HepG2 (cell line): Measurements from ENCODE around the gene RPH3AL. TPM values are rescaled to one million over a fixed set of nuclear protein-coding genes. Genes with fewer than 3 reads are reported as not detected.
A peak's percentile ranks its signal among the peaks of the same experiment; 100 is the strongest.

Experiments used
- ATF4 ChIP-seq, 2 experiments: fragments of 450-650 bp in 1 of 2; sonication (generic) in 1 of 2; formaldehyde crosslinking; IDR thresholded peaks; 2 replicates each; pipeline versions ENCODE4 v1.5.0 to v1.8.0; 2020 to 2022; ENCODE audit warnings: mild to moderate bottlenecking in 1 of 2, missing genetic modification reagents in 1 of 2
- CERS6 ChIP-seq: sonication (generic); formaldehyde crosslinking; IDR thresholded peaks from 2 replicates; pipeline ENCODE4 v1.5.0; 2020; ENCODE audit warnings: missing genetic modification reagents
- FOXO4 ChIP-seq: sonication (generic); formaldehyde crosslinking; conservative IDR thresholded peaks from 2 replicates; pipeline ENCODE4 v1.8.1; 2023; ENCODE audit warnings: missing genetic modification reagents
- HNF1A ChIP-seq, 2 experiments: sonication (generic) in 1 of 2; formaldehyde crosslinking in 1 of 2; IDR thresholded peaks; 2 replicates each; pipeline versions ENCODE4 v1.4.0 to v1.6.1; 2016 to 2020; ENCODE audit warnings: borderline replicate concordance in 1 of 2, low read depth in 1 of 2, mild to moderate bottlenecking in 1 of 2, missing genetic modification reagents in 1 of 2
- NONO ChIP-seq, 2 experiments: fragments of 450-650 bp in 1 of 2; sonication (generic) in 1 of 2; formaldehyde crosslinking in 1 of 2; IDR thresholded peaks in 1 of 2; conservative IDR thresholded peaks in 1 of 2; 2 replicates each; pipeline versions ENCODE4 v1.6.1 to v1.8.0; 2017 to 2022; ENCODE audit warnings: mild to moderate bottlenecking in 1 of 2, missing genetic modification reagents in 1 of 2, moderate library complexity in 1 of 2
- RFX1 ChIP-seq: fragments of 450-650 bp; IDR thresholded peaks from 2 replicates; pipeline ENCODE4 v1.6.1; 2017
- TMF1 ChIP-seq: sonication (generic); formaldehyde crosslinking; IDR thresholded peaks from 2 replicates; pipeline ENCODE4 v1.8.1; 2022; ENCODE audit warnings: low read depth, missing genetic modification reagents
- UBTF ChIP-seq: sonication (generic); formaldehyde crosslinking; IDR thresholded peaks from 2 replicates; pipeline ENCODE4 v1.4.0; 2020; ENCODE audit warnings: mild to moderate bottlenecking, missing genetic modification reagents
- ZBTB14 ChIP-seq: sonication (generic); formaldehyde crosslinking; IDR thresholded peaks from 2 replicates; pipeline ENCODE4 v1.4.0; 2020; ENCODE audit warnings: missing genetic modification reagents
- ZC3H4 ChIP-seq: sonication (generic); formaldehyde crosslinking; IDR thresholded peaks from 2 replicates; pipeline ENCODE4 v1.4.0; 2020; ENCODE audit warnings: missing genetic modification reagents, borderline replicate concordance
- ZMAT5 ChIP-seq: sonication (generic); formaldehyde crosslinking; IDR thresholded peaks from 2 replicates; pipeline ENCODE4 v1.5.0; 2020; ENCODE audit warnings: mild to moderate bottlenecking, low read depth, missing genetic modification reagents, borderline replicate concordance
- ZNF777 ChIP-seq: sonication (generic); formaldehyde crosslinking; IDR thresholded peaks from 2 replicates; pipeline ENCODE4 v1.4.0; 2020; ENCODE audit warnings: missing genetic modification reagents
- ZNF781 ChIP-seq: sonication (generic); formaldehyde crosslinking; IDR thresholded peaks from 2 replicates; pipeline ENCODE4 v1.5.1; 2020; ENCODE audit warnings: borderline replicate concordance, mild to moderate bottlenecking, missing genetic modification reagents; ENCODE audit errors: not compliant biosample characterization
- ZSCAN25 ChIP-seq: sonication (generic); formaldehyde crosslinking; IDR thresholded peaks from 2 replicates; pipeline ENCODE4 v1.8.0; 2022; ENCODE audit warnings: mild to moderate bottlenecking, missing genetic modification reagents
- polyA plus RNA-seq, 8 experiments: library from polyadenylated mRNA; depleted of rRNA in 3 of 8; stranded (reverse) in 7 of 8; unstranded in 1 of 8; fragments of >200 nt; fragmentation: Illumina TruSeq in 4 of 8; extraction: Trizol in 4 of 8; gene quantifications; 2 replicates each; pipeline versions ENCODE4 v1.2.1 to v1.2.3, GENCODE V29; 2011 to 2016; ENCODE audit warnings: low read depth in 4 of 8, missing spikeins in 1 of 8, mixed read lengths in 1 of 8; ENCODE audit not compliant: insufficient read depth in 1 of 8
- total RNA-seq, 5 experiments: library from RNA; depleted of rRNA; stranded (reverse); fragments of >200 nt; fragmentation: Illumina TruSeq; extraction: Trizol; gene quantifications; 2 replicates each; pipeline ENCODE4 v1.2.3, GENCODE V29; 2016; ENCODE audit warnings: low read depth in 1 of 5

The RPH3AL gene
- total and polyA plus RNA-seq, 2 of the 13 experiments (the other 11 are each of a cell fraction or from before 2014, with no cell fraction given): 7.8 to 16.4 TPM

GRCh38 chr17:339193-340061 is 13.2 kb downstream of the RPH3AL start (continued):
- TF ChIP-seq FOXO4 (CRISPR knock-in tag) (no peak), ZNF777 (CRISPR knock-in tag) (peak; percentile 1; the same call in 1 of the 2 replicates), HNF1A (IDR thresholded peaks at IDR 0.05; ENCODE audit: low read depth) (no peak), HNF1A (CRISPR knock-in tag; IDR thresholded peaks at IDR 0.05; ENCODE audit: borderline replicate concordance) (0 out of 2 replicates have a peak, but pooled peaks have one; percentile 3), TMF1 (CRISPR knock-in tag) (no peak), ZBTB14 (CRISPR knock-in tag) (no peak), RFX1 (no peak), ATF4 (CRISPR knock-in tag; IDR thresholded peaks at IDR 0.05) (no peak), CERS6 (CRISPR knock-in tag) (no peak), ZNF781 (peak; percentile 27), NONO (IDR thresholded peaks at IDR 0.05) (no peak), NONO (CRISPR knock-in tag; conservative IDR thresholded peaks at IDR 0.05) (0 out of 2 replicates have a peak, but pooled peaks have one; percentile 7), ZC3H4 (no peak), ZSCAN25 (CRISPR knock-in tag) (no peak), ZMAT5 (CRISPR knock-in tag) (no peak), UBTF (CRISPR knock-in tag) (no peak; the same call in none of the 2 replicates)
